DND-41 (cell line): ENCODE measurements around the gene PCDHA4.

ENCODE experiments used
- CTCF ChIP-seq: IDR thresholded peaks from 2 replicates; pipeline ENCODE4 v1.5.1; 2012; ENCODE audit warnings: borderline replicate concordance, low read length, moderate library complexity, mild to moderate bottlenecking; ENCODE audit not compliant: poor library complexity, severe bottlenecking; ENCODE audit errors: extremely low read depth
- EZH2 ChIP-seq: IDR thresholded peaks from 3 replicates; pipeline ENCODE4 v1.6.1; 2012; ENCODE audit warnings: borderline replicate concordance, low read depth, mild to moderate bottlenecking, moderate library complexity, low read length, inconsistent platforms; ENCODE audit not compliant: severe bottlenecking

GRCh38 chr5:140764177-140764973 is 42.5 kb upstream of the PCDHA4 start:
- no peak for TF ChIP-seq CTCF
- TF ChIP-seq EZH2 = no peak
